HL-60 (cell line): ENCODE results near the gene ADAMTS3.

Source experiments
- DNase-seq, 2 experiments: peaks; one replicate each; pipeline ENCODE4 v3.0.0-alpha.2; 2010 to 2020; ENCODE audit warnings: low read depth in 1 of 2, low spot score in 1 of 2
- H3K27ac ChIP-seq: fragments of 250-450 bp; sonication (Bioruptor Pico); replicated peaks from 2 replicates; pipeline ENCODE4 v1.5.1; 2020; ENCODE audit warnings: mild to moderate bottlenecking, moderate library complexity
- H3K27me3 ChIP-seq: fragments of 250-450 bp; sonication (Bioruptor Pico); 2 replicates; pipeline ENCODE4 v1.5.1; 2021; ENCODE audit warnings: mild to moderate bottlenecking, moderate library complexity; ENCODE audit not compliant: insufficient read depth, poor library complexity, severe bottlenecking
- H3K4me3 ChIP-seq: replicated peaks from 2 replicates; pipeline ENCODE4 v1.5.1; 2011; ENCODE audit warnings: mild to moderate bottlenecking, control low read depth, low read length; ENCODE audit not compliant: insufficient read depth
- GABPA ChIP-seq: IDR thresholded peaks from 2 replicates; pipeline ENCODE4 v1.6.1; 2012; ENCODE audit warnings: low read depth
- POLR2AphosphoS5 ChIP-seq: IDR thresholded peaks from 2 replicates; pipeline ENCODE4 v1.6.1; 2012; ENCODE audit warnings: low read depth
- REST ChIP-seq: IDR thresholded peaks from 2 replicates; pipeline ENCODE4 v1.6.1; 2012; ENCODE audit warnings: low read depth; ENCODE audit not compliant: insufficient replicate concordance
- SPI1 ChIP-seq: IDR thresholded peaks from 2 replicates; pipeline ENCODE4 v1.6.1; 2012; ENCODE audit warnings: low read depth, mild to moderate bottlenecking, borderline replicate concordance
- TF ChIP-seq, protein P1 (sequence below): IDR thresholded peaks from one replicate; pipeline ENCODE4 v1.5.1; 2011; ENCODE audit warnings: low read length, control low read depth, inconsistent platforms; ENCODE audit not compliant: insufficient read depth

ADAMTS3 gene

GRCh38 chr4:72591547-72592454 lies 22.8 kb upstream of the ADAMTS3 start:
- TF ChIP-seq SPI1 = no peak
- TF ChIP-seq POLR2AphosphoS5 = no peak
- no peak for TF ChIP-seq GABPA
- TF ChIP-seq, protein P1, sequence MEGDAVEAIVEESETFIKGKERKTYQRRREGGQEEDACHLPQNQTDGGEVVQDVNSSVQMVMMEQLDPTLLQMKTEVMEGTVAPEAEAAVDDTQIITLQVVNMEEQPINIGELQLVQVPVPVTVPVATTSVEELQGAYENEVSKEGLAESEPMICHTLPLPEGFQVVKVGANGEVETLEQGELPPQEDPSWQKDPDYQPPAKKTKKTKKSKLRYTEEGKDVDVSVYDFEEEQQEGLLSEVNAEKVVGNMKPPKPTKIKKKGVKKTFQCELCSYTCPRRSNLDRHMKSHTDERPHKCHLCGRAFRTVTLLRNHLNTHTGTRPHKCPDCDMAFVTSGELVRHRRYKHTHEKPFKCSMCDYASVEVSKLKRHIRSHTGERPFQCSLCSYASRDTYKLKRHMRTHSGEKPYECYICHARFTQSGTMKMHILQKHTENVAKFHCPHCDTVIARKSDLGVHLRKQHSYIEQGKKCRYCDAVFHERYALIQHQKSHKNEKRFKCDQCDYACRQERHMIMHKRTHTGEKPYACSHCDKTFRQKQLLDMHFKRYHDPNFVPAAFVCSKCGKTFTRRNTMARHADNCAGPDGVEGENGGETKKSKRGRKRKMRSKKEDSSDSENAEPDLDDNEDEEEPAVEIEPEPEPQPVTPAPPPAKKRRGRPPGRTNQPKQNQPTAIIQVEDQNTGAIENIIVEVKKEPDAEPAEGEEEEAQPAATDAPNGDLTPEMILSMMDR = no peak
- no peak for TF ChIP-seq REST

GRCh38 chr4:72587334-72587733 lies 18.3 kb upstream of the ADAMTS3 start:
- H3K27ac ChIP-seq = no peak overlapping the region
- TF ChIP-seq POLR2AphosphoS5 = no peak
- TF ChIP-seq GABPA = no peak
- no peak for TF ChIP-seq REST
- no peak for TF ChIP-seq SPI1
- TF ChIP-seq, protein P1 = no peak
- H3K27me3 ChIP-seq = peaks cover 3% of the 10 kb centered on the region
- no peak overlapping the region for H3K4me3 ChIP-seq
- no peak for DNase-seq

More at GRCh38 chr4:72591547-72592454, 22.8 kb upstream of the ADAMTS3 start:
- Histone ChIP-seq H3K27ac (no peak overlapping the region), H3K27me3 (peaks cover 3% of the 10 kb centered on the region), H3K4me3 (no peak overlapping the region)
- DNase-seq = no peak

- H3K27ac ChIP-seq = no peak overlapping the region
- no peak for DNase-seq
- H3K4me3 ChIP-seq = no peak overlapping the region
- TF ChIP-seq REST = no peak
- TF ChIP-seq SPI1 = no peak
- TF ChIP-seq GABPA = no peak
- TF ChIP-seq, protein P1 = no peak
- no peak for TF ChIP-seq POLR2AphosphoS5
- H3K27me3 ChIP-seq = peaks cover under 1% of the 10 kb centered on the region
Measured at GRCh38 chr4:72582853-72583252, 13.8 kb upstream of the ADAMTS3 start.
